Fibroblast of villous mesenchyme (primary cell): ENCODE results near the gene ARPP21. TPM values are rescaled to one million over a fixed set of nuclear protein-coding genes. Genes with fewer than 3 reads are reported as not detected.

Source experiments
- DNase-seq: peaks from one replicate; pipeline ENCODE4 v3.0.0-alpha.2; 2010; ENCODE audit warnings: low read depth
- H3K4me3 ChIP-seq: 2 replicates; pipeline ENCODE4 v1.5.1; 2011; ENCODE audit warnings: low read depth, mild to moderate bottlenecking, low read length
- CTCF ChIP-seq: IDR thresholded peaks from 2 replicates; pipeline ENCODE4 v1.5.1; 2012; ENCODE audit warnings: low read depth, mild to moderate bottlenecking, low read length; ENCODE audit not compliant: insufficient read depth
- total RNA-seq: library from RNA; depleted of rRNA; stranded (reverse); fragments of >200 nt; gene quantifications from 2 replicates; pipeline ENCODE4 v1.2.3, GENCODE V29; 2012

ARPP21 gene
- total RNA-seq, 1 donor: not detected

DNA sequence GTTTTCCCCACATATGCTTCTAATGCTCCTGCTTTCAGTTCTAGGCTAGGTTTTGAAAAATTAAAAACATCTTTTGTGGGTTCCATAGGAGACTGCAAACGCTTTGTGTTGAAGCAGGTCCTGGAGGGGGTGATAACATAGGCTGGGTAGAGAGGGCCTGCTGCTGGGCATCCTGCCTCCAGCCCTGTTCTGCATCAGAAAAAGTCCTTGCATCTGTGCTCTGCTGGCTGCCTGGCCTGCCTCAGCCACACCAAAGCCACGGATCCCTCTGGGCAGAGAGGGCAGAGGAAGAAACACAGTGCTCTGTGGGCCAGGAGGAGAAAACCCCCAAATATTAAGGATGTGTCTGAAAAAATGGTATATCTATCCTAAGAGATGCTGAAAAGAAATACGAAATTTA is 3.9 kb upstream of the ARPP21 start:
- DNase-seq: no peak
- no peak for TF ChIP-seq CTCF
- H3K4me3 ChIP-seq: no peak overlapping the region

DNA sequence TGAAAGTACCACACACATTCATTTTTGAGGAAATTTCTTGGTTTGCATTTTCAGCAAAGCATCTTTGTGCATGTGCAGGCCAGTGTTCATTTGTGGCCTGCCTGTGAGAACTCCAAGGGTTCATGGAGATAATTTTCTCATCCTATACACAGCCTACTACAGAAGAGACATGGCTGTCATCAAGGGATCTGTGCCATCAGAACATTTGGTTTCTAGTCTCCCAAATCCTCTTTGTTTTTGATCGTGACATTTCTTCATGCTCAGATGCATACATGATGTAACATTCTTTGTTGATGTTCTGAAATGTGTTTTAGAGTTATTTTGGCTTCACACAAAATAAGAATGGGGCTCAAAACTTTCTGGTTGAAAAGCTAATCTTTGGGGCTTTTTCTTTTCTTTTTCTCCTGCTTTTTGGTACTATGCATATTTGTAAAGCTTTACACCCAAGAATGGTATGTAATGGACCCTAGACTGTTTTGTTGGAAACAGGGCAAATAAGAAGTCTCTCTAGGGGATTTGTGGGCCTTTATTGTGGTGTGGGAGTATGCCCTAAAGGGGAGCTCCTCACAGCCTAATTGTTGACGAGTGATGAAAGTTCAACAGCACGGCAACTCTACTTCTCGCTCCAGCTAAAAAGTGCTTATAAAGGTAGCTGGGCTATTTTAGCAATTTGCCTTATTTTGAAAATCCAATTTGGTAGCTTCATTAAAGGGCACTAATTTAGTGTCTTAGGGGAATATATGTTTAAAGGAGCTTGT is 3.2 kb upstream of the ARPP21 start:
- TF ChIP-seq CTCF: no peak
- DNase-seq: no peak
- H3K4me3 ChIP-seq: no peak overlapping the region

DNA sequence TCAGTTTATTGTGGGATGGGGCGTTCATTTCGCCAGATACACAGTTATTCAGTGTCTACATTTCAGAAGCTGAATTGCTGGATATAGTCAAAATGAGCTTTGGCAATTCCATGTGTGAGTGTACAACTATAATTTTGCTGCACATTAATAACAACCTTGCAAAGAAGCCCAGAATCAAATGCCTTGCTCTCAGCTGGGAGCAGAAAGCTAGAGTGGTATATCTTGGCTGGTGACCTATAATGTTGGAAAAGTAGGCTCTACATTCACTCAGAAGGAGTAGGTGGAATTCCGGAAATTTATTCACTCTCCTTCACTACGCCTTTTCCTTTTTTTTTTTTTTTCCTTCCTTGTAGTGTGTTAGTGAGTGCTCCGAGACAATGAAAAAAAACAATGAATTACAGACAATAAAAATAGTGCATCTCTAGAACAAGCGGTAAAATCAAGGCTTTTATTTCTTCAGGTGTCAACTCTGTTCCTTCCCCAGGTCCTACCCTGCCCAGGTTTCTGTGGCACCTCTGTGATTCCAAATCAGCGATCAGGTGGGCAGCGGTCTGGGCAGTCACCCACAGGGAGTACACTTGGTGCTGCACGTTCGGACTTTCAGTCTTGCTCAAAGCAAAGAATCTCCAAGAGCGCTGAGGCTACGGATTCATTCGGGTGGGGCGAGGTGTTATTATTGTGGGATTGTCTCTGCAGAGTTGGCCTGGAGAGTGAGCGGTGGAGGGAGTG is 910 bp upstream of the ARPP21 start:
- no peak for DNase-seq
- H3K4me3 ChIP-seq: no peak overlapping the region
- TF ChIP-seq CTCF: no peak

- no peak overlapping the region for H3K4me3 ChIP-seq
- no peak for DNase-seq
- TF ChIP-seq CTCF: no peak
Measured at GRCh38 chr3:35638980-35639253, 408 bp upstream of the ARPP21 start.

- no peak overlapping the region for H3K4me3 ChIP-seq
- DNase-seq: no peak
- no peak for TF ChIP-seq CTCF
Measured at GRCh38 chr3:35640190-35641165, 1.2 kb downstream of the ARPP21 start.

DNA sequence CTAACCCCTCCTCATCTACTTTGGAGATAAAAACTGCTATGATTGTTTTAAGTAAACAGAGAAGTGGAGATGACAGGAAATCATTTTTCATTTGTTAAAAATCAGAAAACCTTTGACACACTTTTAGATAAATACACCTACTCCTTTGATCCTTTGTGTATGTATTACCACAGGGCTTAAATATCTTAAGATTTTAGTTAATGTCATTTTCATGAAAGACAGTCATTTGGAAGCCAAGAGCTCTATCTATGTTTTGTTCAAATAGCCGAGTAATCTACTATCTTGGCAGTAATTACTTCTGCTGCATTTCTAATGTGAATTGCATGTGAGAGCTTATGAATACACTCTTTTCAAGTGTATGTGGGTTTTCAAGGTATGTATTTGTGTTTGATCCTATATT is 2.0 kb downstream of the ARPP21 start:
- DNase-seq: no peak
- no peak for TF ChIP-seq CTCF
- H3K4me3 ChIP-seq: no peak overlapping the region
